A172 (cell line): ENCODE data around the gene GRM1. TPM values are rescaled to one million over a fixed set of nuclear protein-coding genes. Genes with fewer than 3 reads are reported as not detected.

Experiments
- DNase-seq: peaks from one replicate; pipeline ENCODE4 v3.0.0-alpha.2; 2015; ENCODE audit warnings: low spot score
- total RNA-seq: library from RNA; depleted of rRNA; stranded (reverse); fragments of >200 nt; shearing (Covaris generic); gene quantifications from 2 replicates; pipeline ENCODE4 v1.2.3, GENCODE V29; 2014; rRNA removed

The GRM1 gene
- total RNA-seq = 0.10 TPM in 1 of 2 replicates, not detected in the other

- DNase-seq = no peak
These were observed at the start of gene GRM1 for GRCh38 chr6:146028851-146029572. Gene GRM1, plus strand, starts transcription at chr6:146029062. Its CDS starts 456 bp downstream, at chr6:146029518.

GRCh38 chr6:146009338-146009737, 19.5 kb upstream of the GRM1 start:
- DNase-seq = no peak

- no peak for DNase-seq
These were observed 14.6 kb upstream of the GRM1 start for GRCh38 chr6:146014233-146014632.

GRCh38 chr6:146017672-146018071, 11.2 kb upstream of the GRM1 start:
- DNase-seq = no peak

- no peak for DNase-seq
These were observed 2.0 kb upstream of the GRM1 start for GRCh38 chr6:146026873-146027272.

- no peak for DNase-seq
These were observed 1.1 kb upstream of the GRM1 start for GRCh38 chr6:146027586-146028251.

GRCh38 chr6:146028252-146028795, 538 bp upstream of the GRM1 start:
- peak; percentile 21 for DNase-seq

- no peak for DNase-seq
These were observed 817 bp downstream of the GRM1 start for GRCh38 chr6:146029573-146030184.

- DNase-seq = no peak
These were observed 3.5 kb downstream of the GRM1 start for GRCh38 chr6:146032387-146032786.

- DNase-seq = no peak
These were observed 11.5 kb downstream of the GRM1 start for GRCh38 chr6:146040360-146040759.

GRCh38 chr6:146041282-146041681, 12.4 kb downstream of the GRM1 start:
- DNase-seq = no peak

- no peak for DNase-seq
These were observed 18.5 kb downstream of the GRM1 start for GRCh38 chr6:146047371-146047770.

- no peak for DNase-seq
These were observed 21.3 kb downstream of the GRM1 start for GRCh38 chr6:146050168-146050567.

GRCh38 chr6:146056506-146056905, 27.6 kb downstream of the GRM1 start:
- DNase-seq = no peak

GRCh38 chr6:146065690-146066089, 36.8 kb downstream of the GRM1 start:
- no peak for DNase-seq

- no peak for DNase-seq
These were observed 37.6 kb downstream of the GRM1 start for GRCh38 chr6:146066506-146066905.

- no peak for DNase-seq
These were observed 42.9 kb downstream of the GRM1 start for GRCh38 chr6:146071781-146072180.

GRCh38 chr6:146077992-146078391, 49.1 kb downstream of the GRM1 start:
- DNase-seq = no peak

- DNase-seq = no peak
These were observed 58.5 kb downstream of the GRM1 start for GRCh38 chr6:146087386-146087785.

- peak; percentile 34 for DNase-seq
These were observed 61.6 kb downstream of the GRM1 start for GRCh38 chr6:146090474-146090873.

- DNase-seq = no peak
These were observed 64.3 kb downstream of the GRM1 start for GRCh38 chr6:146092961-146093686.

GRCh38 chr6:146095481-146095880, 66.6 kb downstream of the GRM1 start:
- no peak for DNase-seq
